GM12878 (cell line): ENCODE results near the gene COL23A1.

Experiments used
- NRF1 ChIP-seq: conservative IDR thresholded peaks from 2 replicates; pipeline ENCODE4 v1.6.1; 2011; ENCODE audit warnings: mild to moderate bottlenecking, low read depth, low read length, improper control_type of control experiment
- TF ChIP-seq, protein P1 (sequence below): fragments of 450-650 bp; IDR thresholded peaks from 2 replicates; pipeline ENCODE4 v1.6.1; 2016; ENCODE audit warnings: mild to moderate bottlenecking, moderate library complexity, borderline replicate concordance

GRCh38 chr5:178514851-178515418 lies 75.3 kb downstream of the COL23A1 start:
- no peak for TF ChIP-seq NRF1
- TF ChIP-seq, protein P1, sequence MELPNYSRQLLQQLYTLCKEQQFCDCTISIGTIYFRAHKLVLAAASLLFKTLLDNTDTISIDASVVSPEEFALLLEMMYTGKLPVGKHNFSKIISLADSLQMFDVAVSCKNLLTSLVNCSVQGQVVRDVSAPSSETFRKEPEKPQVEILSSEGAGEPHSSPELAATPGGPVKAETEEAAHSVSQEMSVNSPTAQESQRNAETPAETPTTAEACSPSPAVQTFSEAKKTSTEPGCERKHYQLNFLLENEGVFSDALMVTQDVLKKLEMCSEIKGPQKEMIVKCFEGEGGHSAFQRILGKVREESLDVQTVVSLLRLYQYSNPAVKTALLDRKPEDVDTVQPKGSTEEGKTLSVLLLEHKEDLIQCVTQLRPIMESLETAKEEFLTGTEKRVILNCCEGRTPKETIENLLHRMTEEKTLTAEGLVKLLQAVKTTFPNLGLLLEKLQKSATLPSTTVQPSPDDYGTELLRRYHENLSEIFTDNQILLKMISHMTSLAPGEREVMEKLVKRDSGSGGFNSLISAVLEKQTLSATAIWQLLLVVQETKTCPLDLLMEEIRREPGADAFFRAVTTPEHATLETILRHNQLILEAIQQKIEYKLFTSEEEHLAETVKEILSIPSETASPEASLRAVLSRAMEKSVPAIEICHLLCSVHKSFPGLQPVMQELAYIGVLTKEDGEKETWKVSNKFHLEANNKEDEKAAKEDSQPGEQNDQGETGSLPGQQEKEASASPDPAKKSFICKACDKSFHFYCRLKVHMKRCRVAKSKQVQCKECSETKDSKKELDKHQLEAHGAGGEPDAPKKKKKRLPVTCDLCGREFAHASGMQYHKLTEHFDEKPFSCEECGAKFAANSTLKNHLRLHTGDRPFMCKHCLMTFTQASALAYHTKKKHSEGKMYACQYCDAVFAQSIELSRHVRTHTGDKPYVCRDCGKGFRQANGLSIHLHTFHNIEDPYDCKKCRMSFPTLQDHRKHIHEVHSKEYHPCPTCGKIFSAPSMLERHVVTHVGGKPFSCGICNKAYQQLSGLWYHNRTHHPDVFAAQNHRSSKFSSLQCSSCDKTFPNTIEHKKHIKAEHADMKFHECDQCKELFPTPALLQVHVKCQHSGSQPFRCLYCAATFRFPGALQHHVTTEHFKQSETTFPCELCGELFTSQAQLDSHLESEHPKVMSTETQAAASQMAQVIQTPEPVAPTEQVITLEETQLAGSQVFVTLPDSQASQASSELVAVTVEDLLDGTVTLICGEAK: no peak
